Activated CD8-positive, alpha-beta memory T cell treated with anti-CD3 and anti-CD28 coated beads, Interleukin-2, amount 50 U/mL, for 24 hours (primary cell): ENCODE results near the gene UGT1A7.

Experiments used
- DNase-seq: peaks from one replicate; pipeline ENCODE4 v3.0.0-alpha.2; 2020; ENCODE audit errors: extremely low read depth

Gene UGT1A7

GRCh38 chr2:233799087-233799665 lies 117.5 kb downstream of the UGT1A7 start:
- no peak for DNase-seq

DNA sequence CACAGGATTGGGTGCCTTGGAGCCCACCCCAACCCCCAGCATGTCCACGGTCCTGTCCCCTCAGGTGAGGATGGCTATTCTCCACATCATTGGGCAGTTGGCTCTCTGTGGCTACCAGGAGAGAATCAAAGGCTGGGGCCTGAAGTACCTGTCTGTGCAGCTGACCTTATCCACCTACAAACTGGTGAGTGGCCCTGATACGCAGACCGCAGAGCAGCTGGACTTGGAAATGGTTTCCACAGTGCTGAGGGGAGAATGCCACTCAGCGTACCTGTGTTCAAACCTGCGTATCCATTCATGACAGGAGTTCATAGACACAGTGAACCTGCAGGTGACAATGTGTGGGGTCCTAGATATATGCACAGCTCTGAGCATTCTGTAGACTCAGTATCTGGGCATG lies 118.0 kb downstream of the UGT1A7 start:
- no peak for DNase-seq

DNA sequence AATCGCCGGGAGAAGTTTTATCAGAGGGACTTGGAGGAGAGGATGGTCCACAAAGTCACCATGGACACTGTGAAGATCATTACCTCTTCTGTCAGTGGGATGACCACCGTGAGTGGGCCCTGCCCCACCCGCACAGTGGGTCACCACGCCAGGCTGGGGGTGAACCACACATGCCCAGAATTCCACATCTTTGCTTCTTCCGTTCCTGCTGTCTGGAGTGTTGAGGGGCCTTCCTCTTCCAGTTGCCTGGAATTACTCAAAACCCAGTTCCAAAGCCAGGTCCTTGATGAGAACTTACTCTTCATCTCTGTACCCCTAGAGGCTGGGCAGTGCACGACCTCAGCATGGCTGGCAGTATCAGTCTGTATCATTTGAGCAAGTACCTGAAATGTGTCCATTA lies 118.5 kb downstream of the UGT1A7 start:
- no peak for DNase-seq

- no peak for DNase-seq
Observed at GRCh38 chr2:233801357-233802131, 119.8 kb downstream of the UGT1A7 start.

DNA sequence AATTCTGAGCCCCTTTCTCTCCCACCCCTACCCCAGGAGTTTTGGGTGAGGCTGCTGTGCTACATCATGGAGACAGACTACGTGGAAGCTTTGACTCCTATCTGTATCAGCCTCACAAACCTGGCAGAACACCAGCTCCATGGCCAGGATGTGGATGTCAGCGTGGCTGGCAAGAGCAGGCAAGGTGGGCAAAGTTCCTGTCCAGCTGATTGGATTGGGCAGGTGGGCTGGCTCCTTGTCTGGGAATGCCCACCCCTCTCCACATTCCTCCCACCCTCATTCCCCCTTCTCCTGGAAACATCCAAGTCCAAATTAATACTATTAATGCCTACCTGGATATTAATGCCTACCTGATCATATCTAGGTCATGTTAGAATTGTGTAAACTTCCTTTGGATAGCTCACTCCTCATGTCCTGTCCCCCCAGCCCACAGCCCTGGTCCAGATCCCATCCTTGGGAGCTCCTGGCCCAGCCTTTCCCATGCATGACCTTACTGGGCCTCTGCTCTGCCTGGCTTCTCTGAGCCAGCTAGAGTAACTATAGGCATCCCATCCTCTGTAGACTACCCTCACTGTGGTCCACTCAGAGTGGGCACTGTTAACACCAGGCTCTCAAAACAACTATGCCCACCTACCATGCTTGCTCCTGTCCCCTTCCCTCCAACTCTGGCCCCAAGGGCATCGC lies 120.6 kb downstream of the UGT1A7 start:
- no peak for DNase-seq

- DNase-seq: no peak
Observed at GRCh38 chr2:233803292-233803911, 121.7 kb downstream of the UGT1A7 start.

GRCh38 chr2:233803994-233804393 lies 122.3 kb downstream of the UGT1A7 start:
- no peak for DNase-seq

DNA sequence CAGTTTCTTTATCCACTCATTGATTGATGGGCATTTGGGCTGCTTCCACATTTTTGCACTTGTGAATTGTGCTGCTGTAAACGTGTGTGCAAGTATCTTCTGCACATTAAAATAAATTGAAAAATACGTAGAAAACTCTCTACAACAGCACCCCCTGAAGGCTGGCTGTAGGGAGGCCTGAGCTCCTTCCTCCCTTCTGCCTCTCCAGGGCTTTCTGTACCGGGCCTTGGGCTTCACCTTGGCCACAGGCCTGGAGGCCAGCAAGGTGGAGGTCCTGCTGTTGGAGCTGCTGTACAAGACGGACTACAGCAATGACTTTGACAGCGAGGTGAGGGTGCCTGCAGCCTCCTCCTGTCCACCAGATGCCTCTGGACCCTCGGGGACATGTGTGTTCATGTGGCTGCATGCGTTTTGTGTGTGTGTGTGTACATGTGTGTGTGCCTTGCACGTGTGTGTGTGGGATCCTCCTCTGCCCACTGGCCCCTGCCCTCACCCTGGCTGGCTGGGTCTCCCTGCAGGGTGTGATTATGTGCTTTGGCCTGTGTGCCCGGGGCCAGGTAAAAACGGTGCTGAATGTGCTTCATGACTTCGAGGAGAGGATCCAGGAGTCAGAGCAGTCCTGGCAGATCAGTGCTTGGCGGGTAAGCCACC lies 125.6 kb downstream of the UGT1A7 start:
- no peak for DNase-seq

GRCh38 chr2:233807966-233808935 lies 126.5 kb downstream of the UGT1A7 start:
- DNase-seq: no peak

GRCh38 chr2:233810385-233810784 lies 128.7 kb downstream of the UGT1A7 start:
- DNase-seq: no peak

DNA sequence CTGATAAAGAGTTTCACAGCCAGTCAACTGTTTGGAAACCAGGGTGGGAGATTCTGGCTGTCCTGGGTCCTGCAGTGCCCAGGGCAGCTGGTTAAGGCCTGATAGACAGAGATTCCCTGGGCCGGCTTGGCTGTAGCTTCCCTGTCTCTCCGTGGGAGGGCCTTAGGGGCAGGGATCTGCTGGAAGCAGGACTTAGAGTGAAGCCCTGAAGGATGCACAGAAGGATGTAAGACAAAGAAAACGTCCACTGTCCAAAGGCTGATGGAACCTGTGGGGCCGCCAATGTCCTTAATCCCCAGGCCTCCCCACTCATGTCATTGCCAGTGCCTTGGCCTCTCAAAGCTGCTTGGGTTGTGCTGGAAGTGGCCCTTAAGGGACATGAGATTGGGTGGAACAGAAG lies 129.4 kb downstream of the UGT1A7 start:
- no peak for DNase-seq

- DNase-seq: no peak
Observed at GRCh38 chr2:233811732-233812131, 130.0 kb downstream of the UGT1A7 start.

- no peak for DNase-seq
Observed at GRCh38 chr2:233813236-233814055, 131.7 kb downstream of the UGT1A7 start.

DNA sequence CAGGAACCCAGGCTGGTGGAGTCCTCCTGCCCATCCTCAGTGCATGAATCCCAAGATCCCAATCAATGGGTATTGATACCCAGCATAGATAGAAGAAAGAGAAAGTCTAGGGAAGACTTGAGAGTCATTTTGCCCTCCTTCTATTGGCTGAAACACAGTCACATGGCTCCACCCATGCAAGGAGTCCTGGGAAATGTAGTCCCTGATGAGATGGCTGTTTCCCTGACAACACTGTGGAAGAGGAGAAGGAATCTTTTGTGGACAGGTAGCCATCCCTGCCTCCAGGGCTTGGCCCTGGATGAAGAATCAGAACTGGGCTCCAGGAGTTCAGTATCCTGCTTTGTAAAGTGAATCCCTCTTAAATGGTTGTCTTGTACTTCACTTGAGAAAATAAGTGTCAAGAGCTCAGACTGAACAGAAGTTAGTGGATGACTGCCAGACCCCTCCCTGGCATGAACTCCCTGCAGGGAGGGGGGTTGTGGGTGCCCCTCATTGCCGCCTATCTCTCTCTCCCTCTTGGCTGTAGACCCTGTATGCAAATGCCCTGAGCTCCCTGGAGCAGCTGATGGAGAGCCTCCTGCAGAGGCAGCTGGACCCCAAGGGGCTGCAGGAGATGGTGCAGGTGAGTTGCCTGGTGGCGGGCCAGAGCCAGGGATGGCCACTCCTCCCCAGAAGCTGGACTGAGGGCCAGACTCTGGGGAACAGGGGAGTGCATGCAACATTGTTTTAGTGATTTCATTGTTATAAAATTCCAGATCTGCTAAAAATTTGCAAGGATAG lies 132.5 kb downstream of the UGT1A7 start:
- no peak for DNase-seq

- no peak for DNase-seq
Observed at GRCh38 chr2:233815861-233816260, 134.2 kb downstream of the UGT1A7 start.

- DNase-seq: no peak
Observed at GRCh38 chr2:233816334-233816733, 134.6 kb downstream of the UGT1A7 start.

DNA sequence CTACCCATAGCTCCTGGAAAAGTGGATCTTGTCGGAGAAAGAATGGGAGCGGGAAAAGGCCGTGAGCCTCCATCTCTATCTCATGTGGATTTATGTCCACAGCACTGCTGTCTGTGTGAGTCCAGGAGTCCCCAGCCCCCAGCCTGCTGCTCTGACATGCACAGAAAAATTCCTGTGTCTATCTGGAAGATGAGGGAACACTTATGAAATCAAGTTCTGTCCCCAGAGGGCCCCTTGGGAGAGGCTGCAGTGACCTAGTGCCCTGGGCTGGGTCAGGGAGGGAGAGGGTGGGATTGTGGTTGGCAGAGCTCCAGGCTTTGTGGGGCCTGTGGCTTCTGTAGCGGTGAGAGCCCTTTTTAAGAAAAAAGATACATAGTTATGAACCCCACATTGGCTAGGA lies 135.1 kb downstream of the UGT1A7 start:
- no peak for DNase-seq

- DNase-seq: no peak
Observed at GRCh38 chr2:233817361-233817911, 135.7 kb downstream of the UGT1A7 start.
